ENCODE results near the gene NMT1. TPM values are rescaled to one million over a fixed set of nuclear protein-coding genes. Genes with fewer than 3 reads are reported as not detected.
"Not testable (repeated sequence)": the region's sequence is repeated elsewhere in the genome, so short reads cannot be mapped to it uniquely, and the experiment has no call there.

The NMT1 gene
- total RNA-seq, 1 donor, result 77.6 TPM

DNA sequence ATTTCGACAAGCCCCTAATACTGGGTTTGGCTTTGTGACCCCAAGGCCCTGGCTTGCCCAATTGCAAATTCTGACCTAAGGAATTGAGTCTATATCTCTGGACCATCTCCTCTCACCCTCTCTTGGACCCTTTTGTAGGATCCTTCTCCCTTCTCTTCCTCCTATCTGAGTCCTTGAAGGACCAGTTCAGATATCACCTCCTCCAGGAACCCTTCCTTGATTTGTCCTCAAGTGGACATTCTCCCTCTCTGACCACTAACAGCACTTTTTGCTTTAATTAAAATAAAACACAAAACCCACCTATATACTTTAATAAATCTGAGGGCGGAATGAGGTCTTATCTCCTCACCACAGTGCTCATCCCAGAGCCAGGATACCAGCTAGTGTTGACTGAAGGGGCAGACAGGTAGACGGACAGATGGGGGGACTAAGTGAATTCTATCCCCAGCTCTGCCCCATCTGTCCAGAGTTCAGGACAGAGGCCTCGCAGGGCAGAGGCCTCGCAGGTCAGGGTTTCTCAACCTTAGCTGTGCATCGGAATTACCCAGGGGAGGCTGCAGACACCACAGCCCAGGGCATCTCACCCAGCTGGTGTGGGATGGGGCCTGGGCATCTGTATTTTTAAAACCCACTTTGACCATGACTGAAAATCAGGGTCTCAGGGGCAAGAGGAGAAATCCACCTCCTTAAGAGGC is 62.1 kb downstream of the NMT1 start:
- no peak for DNase-seq (ENCODE audit: low read depth)
- H3K4me3 ChIP-seq (ENCODE audit: low read depth, low read length), result no peak overlapping the region
- TF ChIP-seq, protein P1, sequence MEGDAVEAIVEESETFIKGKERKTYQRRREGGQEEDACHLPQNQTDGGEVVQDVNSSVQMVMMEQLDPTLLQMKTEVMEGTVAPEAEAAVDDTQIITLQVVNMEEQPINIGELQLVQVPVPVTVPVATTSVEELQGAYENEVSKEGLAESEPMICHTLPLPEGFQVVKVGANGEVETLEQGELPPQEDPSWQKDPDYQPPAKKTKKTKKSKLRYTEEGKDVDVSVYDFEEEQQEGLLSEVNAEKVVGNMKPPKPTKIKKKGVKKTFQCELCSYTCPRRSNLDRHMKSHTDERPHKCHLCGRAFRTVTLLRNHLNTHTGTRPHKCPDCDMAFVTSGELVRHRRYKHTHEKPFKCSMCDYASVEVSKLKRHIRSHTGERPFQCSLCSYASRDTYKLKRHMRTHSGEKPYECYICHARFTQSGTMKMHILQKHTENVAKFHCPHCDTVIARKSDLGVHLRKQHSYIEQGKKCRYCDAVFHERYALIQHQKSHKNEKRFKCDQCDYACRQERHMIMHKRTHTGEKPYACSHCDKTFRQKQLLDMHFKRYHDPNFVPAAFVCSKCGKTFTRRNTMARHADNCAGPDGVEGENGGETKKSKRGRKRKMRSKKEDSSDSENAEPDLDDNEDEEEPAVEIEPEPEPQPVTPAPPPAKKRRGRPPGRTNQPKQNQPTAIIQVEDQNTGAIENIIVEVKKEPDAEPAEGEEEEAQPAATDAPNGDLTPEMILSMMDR (IDR thresholded peaks at IDR 0.05; ENCODE audit: insufficient read depth, low read length), result no peak

DNA sequence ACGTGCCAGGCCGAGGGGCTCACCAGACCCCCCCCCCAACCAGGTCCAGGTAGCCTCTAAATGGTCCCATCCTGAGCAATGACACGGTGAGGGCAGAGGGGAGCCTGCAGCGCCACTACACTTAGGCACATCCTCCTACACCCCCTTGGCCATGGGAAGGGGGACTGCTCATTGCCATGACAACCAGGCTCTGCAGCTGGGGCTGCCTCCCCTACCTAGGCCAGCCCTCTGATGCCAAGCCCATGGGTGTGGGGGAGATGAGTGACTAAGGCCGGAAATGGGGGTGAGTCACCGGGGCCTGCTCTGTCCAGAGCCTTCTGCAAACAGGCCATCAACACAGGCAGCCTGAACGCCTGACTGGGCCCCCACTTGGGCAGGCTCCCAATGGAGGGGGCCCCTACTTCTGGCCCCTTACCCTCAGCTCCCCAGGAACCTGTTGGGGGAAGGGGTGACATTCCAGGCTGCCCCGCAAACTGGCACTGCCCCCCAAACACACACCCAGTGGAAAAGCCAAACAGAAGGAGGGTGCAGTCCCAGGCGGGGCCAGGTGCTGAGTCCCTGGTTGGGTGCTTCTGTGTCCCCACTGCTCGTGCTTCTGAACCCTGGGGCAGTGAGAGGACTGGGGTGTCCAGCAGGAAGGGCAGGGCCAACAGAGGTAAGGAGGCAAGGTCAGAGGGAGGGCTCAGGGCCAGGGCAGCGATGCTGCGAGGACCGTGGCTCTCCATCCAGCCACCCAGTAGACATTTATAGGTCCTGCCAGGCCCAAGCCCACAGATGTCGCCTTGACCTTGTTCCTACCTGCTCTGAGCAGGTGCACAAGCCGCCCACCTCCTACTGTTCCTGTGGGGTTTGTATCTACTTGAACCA is 63.0 kb downstream of the NMT1 start:
- TF ChIP-seq, protein P1 (IDR thresholded peaks at IDR 0.05; ENCODE audit: insufficient read depth, low read length), result no peak
- no peak overlapping the region for H3K4me3 ChIP-seq (ENCODE audit: low read depth, low read length)
- peak; percentile 82 for DNase-seq (ENCODE audit: low read depth)

DNA sequence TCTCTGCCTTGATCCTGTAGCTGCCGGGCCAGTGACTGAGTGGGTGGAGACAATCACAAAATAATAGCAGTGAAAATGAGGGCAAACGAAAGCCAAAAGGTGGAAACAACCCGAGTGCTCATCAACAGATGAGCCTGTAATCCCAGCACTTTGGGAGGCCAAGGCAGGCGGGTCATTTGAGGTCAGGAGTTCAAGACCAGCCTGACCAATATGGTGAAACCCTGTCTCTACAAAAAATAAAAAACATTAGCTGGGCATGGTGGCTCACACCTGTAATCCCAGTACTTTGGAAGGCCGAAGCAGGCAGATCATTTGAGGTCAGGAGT is 63.6 kb downstream of the NMT1 start:
- not testable (repeated sequence) for H3K4me3 ChIP-seq (ENCODE audit: low read depth, low read length); DNase-seq (ENCODE audit: low read depth)

DNA sequence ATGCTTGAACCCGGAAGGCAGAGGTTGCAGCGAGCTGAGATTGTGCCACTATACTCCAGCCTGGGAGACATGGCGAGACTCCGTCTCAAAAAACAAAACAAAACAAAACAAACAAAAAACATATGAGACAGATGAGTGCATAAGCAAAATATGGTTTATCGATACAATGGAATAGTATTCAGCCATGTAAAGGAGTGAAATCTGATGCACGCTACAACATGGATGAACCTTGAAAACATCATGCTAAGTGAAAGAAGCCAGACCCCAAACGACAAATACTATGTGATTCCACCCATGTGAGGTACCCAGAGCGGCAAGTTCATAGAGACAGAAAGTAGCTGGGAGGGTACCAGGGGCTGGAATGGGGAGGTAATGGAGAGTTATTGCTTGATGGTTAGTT is 64.4 kb downstream of the NMT1 start:
- TF ChIP-seq, protein P1 (IDR thresholded peaks at IDR 0.05; ENCODE audit: insufficient read depth, low read length), result no peak
- no peak overlapping the region for H3K4me3 ChIP-seq (ENCODE audit: low read depth, low read length)
- DNase-seq (ENCODE audit: low read depth), result no peak

DNA sequence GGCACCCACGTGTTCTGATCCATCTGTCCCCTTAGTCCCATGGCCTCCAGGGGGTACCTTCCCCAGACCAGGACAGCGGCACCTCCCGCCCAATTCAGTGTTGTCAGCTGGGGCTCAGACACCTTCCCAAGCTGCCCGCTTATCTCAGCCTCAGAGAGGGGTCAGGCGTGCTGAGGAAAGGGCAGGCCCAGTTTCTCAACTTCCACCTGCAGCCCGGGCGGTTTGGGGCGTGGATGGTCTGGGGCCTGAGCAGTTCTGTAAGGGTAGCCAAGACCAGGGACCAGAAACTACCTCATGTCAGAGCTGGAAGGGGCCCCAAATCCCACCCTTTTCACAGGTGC is 66.1 kb downstream of the NMT1 start:
- DNase-seq (ENCODE audit: low read depth), result no peak
- TF ChIP-seq, protein P1 (IDR thresholded peaks at IDR 0.05; ENCODE audit: insufficient read depth, low read length), result no peak
- no peak overlapping the region for H3K4me3 ChIP-seq (ENCODE audit: low read depth, low read length)

DNA sequence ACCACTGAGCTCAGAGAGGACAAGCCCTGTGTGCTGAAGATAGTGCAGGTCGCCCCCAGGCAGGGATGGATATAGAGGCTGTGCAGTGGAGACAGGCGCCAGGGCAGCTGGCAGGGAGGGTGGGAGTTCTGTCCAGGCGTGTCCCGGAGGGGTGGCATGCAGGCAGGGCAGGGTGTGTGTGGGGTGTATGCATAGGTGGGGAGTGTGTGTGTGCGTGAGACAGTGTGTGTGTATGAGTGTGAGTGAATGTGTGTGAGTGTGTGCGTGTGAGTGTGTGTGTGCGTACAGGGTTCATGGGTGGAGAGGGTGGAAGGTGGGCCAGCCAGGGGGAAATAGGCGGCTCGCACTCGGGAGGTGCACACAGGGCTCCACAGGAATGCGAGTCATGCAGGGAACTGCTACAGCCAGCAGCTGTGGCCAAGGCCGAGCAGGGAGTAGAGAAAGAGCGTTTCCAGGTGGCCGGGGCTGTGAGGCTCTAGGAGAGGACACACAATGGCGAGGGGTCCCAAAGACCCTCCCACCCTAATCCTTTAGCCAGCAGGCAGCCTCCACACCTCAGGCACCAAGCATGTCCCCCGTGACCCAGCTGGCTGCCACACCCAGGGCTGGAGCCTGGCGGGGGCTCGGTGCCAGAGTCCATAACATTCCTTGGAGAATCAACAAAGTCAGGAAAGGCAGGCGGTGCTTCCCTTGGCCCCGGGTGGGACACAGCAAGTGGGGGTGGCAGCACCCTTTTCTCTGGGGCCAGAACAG is 66.6 kb downstream of the NMT1 start:
- TF ChIP-seq, protein P1 (IDR thresholded peaks at IDR 0.05; ENCODE audit: insufficient read depth, low read length), result no peak
- H3K4me3 ChIP-seq (ENCODE audit: low read depth, low read length), result no peak overlapping the region
- DNase-seq (ENCODE audit: low read depth), result peak; percentile 60

DNA sequence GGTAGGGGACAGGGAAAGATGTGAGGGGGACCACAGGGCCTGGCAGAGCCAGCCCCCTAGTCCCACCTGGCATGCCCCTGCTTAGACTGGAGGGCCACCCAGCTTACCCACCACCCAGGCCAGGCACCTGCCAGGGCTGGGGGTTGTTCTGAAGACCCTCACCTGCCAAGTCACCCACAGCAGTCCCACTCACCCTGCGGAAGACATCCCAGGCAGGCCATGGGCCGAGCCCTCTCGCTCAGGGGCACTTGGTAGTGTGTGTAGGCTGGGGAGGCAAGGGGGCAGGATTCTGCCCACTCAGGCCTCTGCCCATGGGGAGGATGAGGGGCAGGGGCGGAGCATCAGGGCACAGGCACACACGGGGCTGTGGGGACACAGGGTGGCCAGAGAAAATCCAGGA is 67.2 kb downstream of the NMT1 start:
- TF ChIP-seq, protein P1 (IDR thresholded peaks at IDR 0.05; ENCODE audit: insufficient read depth, low read length), result no peak
- no peak overlapping the region for H3K4me3 ChIP-seq (ENCODE audit: low read depth, low read length)
- DNase-seq (ENCODE audit: low read depth), result no peak
